ENCODE measurements around the gene OTOA. TPM values are rescaled to one million over a fixed set of nuclear protein-coding genes. Genes with fewer than 3 reads are reported as not detected.
"Not testable (repeated sequence)": the region's sequence is repeated elsewhere in the genome, so short reads cannot be mapped to it uniquely, and the experiment has no call there.

OTOA gene
- total and polyA plus RNA-seq, 9 donors = 0.05 to 0.18 (median 0.09) TPM; not detected in 1

DNA sequence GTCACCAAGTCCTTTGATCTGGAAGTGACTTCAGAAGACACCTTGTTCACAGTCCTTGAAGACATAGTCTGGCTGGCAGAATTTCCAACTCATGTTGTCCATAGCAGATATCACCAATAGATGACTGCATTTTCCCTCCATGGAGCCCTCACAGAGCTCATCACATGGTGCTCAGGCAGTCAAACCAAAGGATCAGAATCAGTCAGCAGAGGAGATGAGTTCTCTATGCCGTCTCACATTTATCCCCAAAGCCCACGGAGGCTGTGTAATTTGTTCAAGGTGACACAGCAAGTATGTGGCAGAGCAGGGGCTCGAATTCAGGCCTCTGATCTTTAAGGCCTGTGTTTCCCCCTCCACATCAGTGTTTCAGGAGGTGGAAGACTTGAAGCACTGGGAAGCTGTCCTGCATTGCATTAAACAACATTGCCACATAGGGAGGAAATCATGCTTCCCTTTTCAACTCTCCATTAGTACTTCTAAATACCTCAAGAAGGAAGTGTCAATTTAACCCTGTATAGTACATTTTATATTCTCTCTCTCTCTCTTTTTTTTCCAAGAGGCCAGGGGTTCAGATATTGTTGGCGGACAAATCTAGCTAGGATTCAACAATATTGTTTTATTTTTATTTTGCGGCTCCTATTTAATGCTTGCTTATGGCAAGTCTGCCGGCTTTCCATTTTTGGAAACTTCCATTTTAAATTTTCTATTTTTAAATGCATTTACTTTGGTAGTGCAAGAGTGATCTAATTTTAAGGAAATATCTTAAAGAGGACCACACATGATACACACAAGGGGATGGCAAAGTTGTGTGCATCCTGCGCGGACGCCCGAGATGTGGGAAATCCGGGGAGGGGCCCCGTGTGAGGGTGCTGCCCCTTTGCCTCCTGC is 92.7 kb downstream of the OTOA start:
- not testable (repeated sequence) for H3K4me3 ChIP-seq (ENCODE audit: low read length); H3K4me1 ChIP-seq (ENCODE audit: control insufficient read depth, insufficient read depth, low read length); H3K36me3 ChIP-seq (ENCODE audit: control insufficient read depth, insufficient read depth, low read length); H3K9me3 ChIP-seq (replicated peaks; ENCODE audit: control insufficient read depth, low read depth, low read length); H3K27me3 ChIP-seq (ENCODE audit: control insufficient read depth, insufficient read depth, low read length); H3K27ac ChIP-seq (ENCODE audit: low read length)
- no CpG with 5 or more reads among the region's 12 CpGs for WGBS (ENCODE audit: insufficient coverage)
- DNase-seq = peak; percentile 3

DNA sequence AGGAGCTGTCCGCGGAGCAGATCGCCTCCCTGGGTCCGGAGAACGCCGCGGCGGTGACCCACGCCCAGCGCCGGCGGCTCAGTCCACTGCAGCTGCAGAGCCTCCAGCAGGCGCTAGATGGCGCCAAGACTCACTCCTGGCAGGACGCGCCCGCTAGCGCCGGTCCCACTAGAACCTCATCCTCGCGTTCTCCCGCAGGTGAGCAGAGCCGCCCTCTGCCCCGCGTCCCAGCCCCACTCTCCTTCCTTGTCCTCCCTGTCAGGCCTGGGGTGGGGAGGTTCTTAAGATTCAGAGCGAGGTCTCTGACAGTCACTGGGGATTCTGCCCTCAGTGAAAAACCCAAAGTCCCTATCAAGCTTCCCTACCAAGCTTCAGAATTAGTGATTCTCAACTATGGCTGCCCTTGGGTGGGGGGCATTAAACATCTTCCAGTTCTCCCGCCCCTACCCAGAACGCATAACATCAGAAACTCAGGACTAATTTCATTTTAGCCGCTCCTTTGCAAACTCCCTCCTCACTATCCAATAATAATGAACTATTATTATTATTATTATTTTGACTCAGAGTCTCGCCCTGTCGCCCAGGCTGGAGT is 93.4 kb downstream of the OTOA start:
- H3K36me3 ChIP-seq (ENCODE audit: control insufficient read depth, insufficient read depth, low read length); DNase-seq; H3K27me3 ChIP-seq (ENCODE audit: control insufficient read depth, insufficient read depth, low read length); H3K27ac ChIP-seq (ENCODE audit: low read length); H3K4me3 ChIP-seq (ENCODE audit: low read length); H3K9me3 ChIP-seq (replicated peaks; ENCODE audit: control insufficient read depth, low read depth, low read length); H3K4me1 ChIP-seq (ENCODE audit: control insufficient read depth, insufficient read depth, low read length): not testable (repeated sequence)
- WGBS (ENCODE audit: insufficient coverage) = no CpG with 5 or more reads among the region's 31 CpGs

DNA sequence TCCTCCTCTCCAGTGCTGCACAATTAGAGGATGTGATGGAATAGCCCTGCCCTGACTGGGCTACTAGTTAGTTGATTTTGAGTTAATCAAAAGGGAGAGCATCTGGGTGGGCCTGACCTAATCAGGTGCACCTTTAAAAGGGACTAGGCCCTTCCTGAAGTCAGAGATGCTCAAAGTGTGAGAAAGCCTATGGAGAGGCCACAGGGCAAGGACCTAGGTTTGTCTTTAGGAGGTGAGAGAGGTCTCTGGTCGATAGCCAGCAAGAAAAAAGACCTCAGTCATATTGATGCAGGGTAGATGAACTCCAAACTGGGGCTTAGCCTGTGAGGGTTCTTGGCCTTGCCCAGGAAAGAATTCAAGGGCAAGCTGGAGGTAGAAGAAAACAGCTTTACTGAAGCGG is 104.5 kb downstream of the OTOA start:
- H3K4me3 ChIP-seq (ENCODE audit: low read length); H3K27me3 ChIP-seq (ENCODE audit: control insufficient read depth, insufficient read depth, low read length); H3K36me3 ChIP-seq (ENCODE audit: control insufficient read depth, insufficient read depth, low read length); H3K27ac ChIP-seq (ENCODE audit: low read length); DNase-seq; H3K4me1 ChIP-seq (ENCODE audit: control insufficient read depth, insufficient read depth, low read length); H3K9me3 ChIP-seq (replicated peaks; ENCODE audit: control insufficient read depth, low read depth, low read length): not testable (repeated sequence)
- WGBS (ENCODE audit: insufficient coverage) = no CpG with 5 or more reads among the region's 2 CpGs

DNA sequence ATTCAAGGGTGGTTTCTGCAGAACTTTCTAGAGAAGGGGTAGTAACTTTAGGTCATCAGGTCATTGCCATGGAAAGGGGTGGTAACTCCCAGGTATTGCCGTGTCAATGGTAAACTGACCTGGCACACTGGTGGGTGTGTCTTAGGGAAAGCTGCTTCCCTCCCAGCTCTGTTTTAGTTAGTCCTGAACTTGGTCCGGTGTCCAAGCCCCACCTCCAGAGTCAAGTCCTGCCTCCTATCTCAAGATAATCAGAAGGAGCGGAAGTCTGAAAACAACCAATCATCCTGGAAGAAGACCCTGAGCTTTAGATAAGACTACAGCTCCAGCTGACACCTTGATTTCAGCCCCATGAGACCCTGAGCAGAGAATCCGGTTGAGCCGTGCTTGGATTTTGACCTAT is 105.0 kb downstream of the OTOA start:
- not testable (repeated sequence) for H3K27me3 ChIP-seq (ENCODE audit: control insufficient read depth, insufficient read depth, low read length); H3K4me3 ChIP-seq (ENCODE audit: low read length); H3K9me3 ChIP-seq (replicated peaks; ENCODE audit: control insufficient read depth, low read depth, low read length); H3K36me3 ChIP-seq (ENCODE audit: control insufficient read depth, insufficient read depth, low read length); DNase-seq; H3K27ac ChIP-seq (ENCODE audit: low read length); H3K4me1 ChIP-seq (ENCODE audit: control insufficient read depth, insufficient read depth, low read length)
- no CpG with 5 or more reads among the region's 5 CpGs for WGBS (ENCODE audit: insufficient coverage)

DNA sequence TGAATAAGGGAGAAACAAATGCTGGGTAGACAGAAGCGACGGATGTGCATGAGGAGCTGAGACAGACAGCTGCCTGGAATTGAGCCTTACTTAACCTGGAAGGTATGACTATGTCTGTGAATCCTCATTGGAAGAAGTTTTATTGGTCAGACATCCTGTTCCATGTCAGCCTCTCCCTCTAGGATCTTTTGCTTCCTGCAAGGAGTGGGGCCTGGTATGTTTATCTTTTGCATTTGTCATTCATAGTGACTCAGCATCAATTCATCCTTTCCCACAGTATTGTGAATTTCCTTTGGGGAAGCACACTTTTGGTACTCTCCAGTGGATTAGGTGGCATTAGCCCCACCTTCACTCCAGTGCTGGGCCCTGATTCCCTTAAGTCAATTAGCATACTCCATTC is 105.5 kb downstream of the OTOA start:
- not testable (repeated sequence) for H3K4me1 ChIP-seq (ENCODE audit: control insufficient read depth, insufficient read depth, low read length); H3K9me3 ChIP-seq (replicated peaks; ENCODE audit: control insufficient read depth, low read depth, low read length); H3K36me3 ChIP-seq (ENCODE audit: control insufficient read depth, insufficient read depth, low read length); H3K27me3 ChIP-seq (ENCODE audit: control insufficient read depth, insufficient read depth, low read length); H3K27ac ChIP-seq (ENCODE audit: low read length); H3K4me3 ChIP-seq (ENCODE audit: low read length); DNase-seq
- no CpG with 5 or more reads among the region's 2 CpGs for WGBS (ENCODE audit: insufficient coverage)

DNA sequence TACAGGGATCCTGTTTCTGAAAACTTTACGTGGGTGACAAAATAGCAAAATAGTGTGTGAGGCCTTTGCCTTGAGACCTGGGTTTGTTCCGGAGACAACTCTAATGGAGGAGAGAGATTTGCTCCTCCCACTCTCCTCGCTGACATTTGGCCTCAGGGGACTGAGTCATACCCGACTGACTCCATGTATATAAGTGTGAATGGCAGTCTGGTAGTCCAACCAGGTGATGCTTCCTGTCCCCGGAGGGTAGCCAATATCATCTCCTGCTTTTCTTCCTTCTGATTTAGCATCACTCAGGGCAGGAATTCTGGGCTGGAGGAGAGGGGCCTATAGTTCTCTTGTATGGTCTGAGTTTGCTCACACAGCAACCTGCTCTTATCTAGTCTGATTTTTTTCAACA is 106.8 kb downstream of the OTOA start:
- not testable (repeated sequence) for DNase-seq; H3K4me1 ChIP-seq (ENCODE audit: control insufficient read depth, insufficient read depth, low read length); H3K27me3 ChIP-seq (ENCODE audit: control insufficient read depth, insufficient read depth, low read length); H3K4me3 ChIP-seq (ENCODE audit: low read length); H3K36me3 ChIP-seq (ENCODE audit: control insufficient read depth, insufficient read depth, low read length); H3K9me3 ChIP-seq (replicated peaks; ENCODE audit: control insufficient read depth, low read depth, low read length); H3K27ac ChIP-seq (ENCODE audit: low read length)
- no CpG with 5 or more reads among the region's 5 CpGs for WGBS (ENCODE audit: insufficient coverage)

DNA sequence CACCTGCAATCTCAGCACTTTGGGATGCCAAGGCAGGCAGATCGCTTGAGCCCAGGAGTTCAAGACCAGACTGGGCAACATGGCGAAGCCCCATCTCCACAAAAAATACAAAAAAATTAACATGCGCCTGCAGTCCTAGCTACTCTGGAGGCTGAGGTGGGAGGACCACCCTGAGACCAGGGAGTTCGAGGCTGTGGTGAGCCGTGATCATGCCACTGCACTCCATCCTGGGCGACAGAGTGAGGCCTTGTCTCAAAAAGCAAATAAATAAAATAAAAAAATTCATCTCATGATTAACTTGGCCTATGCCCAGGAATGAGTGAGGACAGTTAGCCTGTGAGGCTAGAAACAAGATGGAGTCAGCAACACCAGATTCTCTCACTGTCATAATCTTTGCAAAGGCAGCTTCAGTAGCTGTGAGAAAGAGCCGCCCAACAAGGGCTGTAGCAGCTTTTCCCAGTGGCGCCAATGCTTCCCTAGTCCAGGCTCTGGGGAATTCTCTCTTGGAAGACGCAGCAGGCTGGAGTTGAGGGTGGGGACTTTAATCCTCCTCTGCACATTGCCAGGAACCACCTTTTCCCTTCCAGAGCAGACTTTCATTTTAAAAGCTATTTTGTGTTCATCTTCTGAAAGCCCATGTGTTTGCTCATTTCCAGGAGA is 108.9 kb downstream of the OTOA start:
- DNase-seq = peak; percentile 51
- not testable (repeated sequence) for H3K9me3 ChIP-seq (replicated peaks; ENCODE audit: control insufficient read depth, low read depth, low read length); H3K4me1 ChIP-seq (ENCODE audit: control insufficient read depth, insufficient read depth, low read length); H3K27me3 ChIP-seq (ENCODE audit: control insufficient read depth, insufficient read depth, low read length); H3K27ac ChIP-seq (ENCODE audit: low read length); H3K4me3 ChIP-seq (ENCODE audit: low read length); H3K36me3 ChIP-seq (ENCODE audit: control insufficient read depth, insufficient read depth, low read length)
- no CpG with 5 or more reads among the region's 9 CpGs for WGBS (ENCODE audit: insufficient coverage)

DNA sequence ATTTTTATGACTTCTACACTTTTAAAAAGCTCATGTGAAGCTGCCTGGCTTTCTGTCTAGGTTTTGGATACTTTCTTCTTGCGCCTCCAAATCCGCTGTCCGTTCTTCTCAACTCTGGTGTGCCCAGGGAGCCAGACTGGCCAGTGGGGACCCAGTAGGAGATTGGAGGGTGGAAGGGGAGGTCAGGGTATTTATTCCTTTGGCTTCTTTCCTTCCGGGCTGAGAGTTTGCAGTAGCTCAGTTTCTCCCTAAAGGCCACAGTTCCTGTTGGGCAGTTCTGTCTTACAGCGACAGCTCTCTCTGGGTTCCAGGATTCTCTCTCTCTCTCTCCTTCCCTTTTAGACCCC is 109.4 kb downstream of the OTOA start:
- not testable (repeated sequence) for H3K36me3 ChIP-seq (ENCODE audit: control insufficient read depth, insufficient read depth, low read length); DNase-seq; H3K9me3 ChIP-seq (replicated peaks; ENCODE audit: control insufficient read depth, low read depth, low read length); H3K4me3 ChIP-seq (ENCODE audit: low read length); H3K27ac ChIP-seq (ENCODE audit: low read length); H3K27me3 ChIP-seq (ENCODE audit: control insufficient read depth, insufficient read depth, low read length); H3K4me1 ChIP-seq (ENCODE audit: control insufficient read depth, insufficient read depth, low read length)
- WGBS (ENCODE audit: insufficient coverage) = no CpG with 5 or more reads among the region's 5 CpGs

DNA sequence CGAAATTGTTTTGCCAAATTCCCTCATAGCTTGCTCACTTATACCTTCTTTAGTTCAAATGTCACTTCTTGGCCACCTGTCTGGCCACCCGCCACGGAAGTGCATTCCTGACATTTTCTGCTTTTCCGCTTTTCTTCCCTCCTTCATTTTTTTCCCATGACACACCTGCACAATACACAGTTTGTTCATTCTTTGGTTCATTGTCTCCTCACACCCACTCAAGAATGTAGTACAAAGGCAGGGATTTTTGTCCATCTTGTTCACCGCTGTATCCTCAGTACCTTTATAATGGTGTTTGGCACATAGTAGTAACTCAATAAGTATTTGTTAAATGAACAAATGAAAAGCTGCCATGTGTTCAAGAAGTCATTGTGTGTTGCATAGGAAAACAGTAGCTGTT is 116.8 kb downstream of the OTOA start:
- not testable (repeated sequence) for H3K27me3 ChIP-seq (ENCODE audit: control insufficient read depth, insufficient read depth, low read length); H3K4me1 ChIP-seq (ENCODE audit: control insufficient read depth, insufficient read depth, low read length); DNase-seq; H3K27ac ChIP-seq (ENCODE audit: low read length); H3K9me3 ChIP-seq (replicated peaks; ENCODE audit: control insufficient read depth, low read depth, low read length); H3K36me3 ChIP-seq (ENCODE audit: control insufficient read depth, insufficient read depth, low read length); H3K4me3 ChIP-seq (ENCODE audit: low read length)
- WGBS (ENCODE audit: insufficient coverage) = no CpG with 5 or more reads among the region's 5 CpGs

DNA sequence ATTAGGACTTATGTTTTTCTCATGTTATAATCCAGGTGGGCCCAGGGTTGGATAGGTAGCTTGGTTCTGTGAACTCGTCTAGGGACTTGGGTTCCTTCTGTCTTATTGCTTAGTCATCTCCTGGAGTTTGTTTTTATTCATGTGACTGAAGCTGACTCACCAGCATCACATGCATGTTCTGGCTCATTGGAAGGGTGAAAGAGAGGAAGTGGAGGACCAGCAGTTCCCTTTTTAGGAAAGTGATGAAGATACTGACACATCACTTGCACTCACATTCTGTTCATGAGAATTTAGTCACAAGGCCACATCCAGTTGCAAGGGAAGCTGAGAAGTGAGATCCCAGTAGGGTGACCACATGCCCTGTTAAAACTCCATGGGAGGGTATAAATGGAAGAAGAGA is 126.7 kb downstream of the OTOA start:
- not testable (repeated sequence) for H3K4me1 ChIP-seq (ENCODE audit: control insufficient read depth, insufficient read depth, low read length); H3K9me3 ChIP-seq (replicated peaks; ENCODE audit: control insufficient read depth, low read depth, low read length); H3K4me3 ChIP-seq (ENCODE audit: low read length); H3K27ac ChIP-seq (ENCODE audit: low read length); H3K27me3 ChIP-seq (ENCODE audit: control insufficient read depth, insufficient read depth, low read length); H3K36me3 ChIP-seq (ENCODE audit: control insufficient read depth, insufficient read depth, low read length); DNase-seq
- no CpG with 5 or more reads among the region's 1 CpG for WGBS (ENCODE audit: insufficient coverage)

Data from muscle of leg (tissue), 11 donors.